HEK293T (cell line): ENCODE data around the gene PCBP3.

ENCODE experiments used
- CTCF ChIA-PET: fragments of 350-600 bp; formaldehyde crosslinking; extraction: SDS; loops from one replicate; lab custom pipeline; 2021; ENCODE audit warnings: antibody characterized with exemption, inconsistent platforms; lab: Yijun Ruan, JAX
- POLR2A ChIA-PET: fragments of 350-600 bp; formaldehyde crosslinking; extraction: SDS; loops from one replicate; lab custom pipeline; 2020; ENCODE audit warnings: antibody characterized with exemption, inconsistent platforms; lab: Yijun Ruan, JAX
- DNase-seq: peaks from one replicate; pipeline ENCODE4 v3.0.0; 2012; ENCODE audit warnings: mixed read lengths; ENCODE audit errors: extremely low spot score
- ARNT ChIP-seq: fragments of 450-650 bp; IDR thresholded peaks from 2 replicates; pipeline ENCODE4 v1.6.1; 2017; ENCODE audit warnings: mild to moderate bottlenecking
- BHLHE40 ChIP-seq: fragments of 450-650 bp; IDR thresholded peaks from 2 replicates; pipeline ENCODE4 v1.6.1; 2016; ENCODE audit warnings: mild to moderate bottlenecking, moderate library complexity, borderline replicate concordance
- CTBP1 ChIP-seq: fragments of 450-650 bp; IDR thresholded peaks from 2 replicates; pipeline ENCODE4 v1.6.1; 2016; ENCODE audit warnings: borderline replicate concordance
- ELF4 ChIP-seq: fragments of 450-650 bp; IDR thresholded peaks from 2 replicates; pipeline ENCODE4 v1.6.1; 2017; ENCODE audit warnings: antibody characterized with exemption
- FOXA1 ChIP-seq: fragments of 450-650 bp; IDR thresholded peaks from 2 replicates; pipeline ENCODE4 v1.6.1; 2016; ENCODE audit warnings: mild to moderate bottlenecking
- FOXK2 ChIP-seq: fragments of 450-650 bp; IDR thresholded peaks from 2 replicates; pipeline ENCODE4 v1.6.1; 2016; ENCODE audit warnings: mild to moderate bottlenecking
- FOXM1 ChIP-seq: fragments of 450-650 bp; IDR thresholded peaks from 2 replicates; pipeline ENCODE4 v1.6.1; 2017; ENCODE audit warnings: mild to moderate bottlenecking, borderline replicate concordance
- HDGF ChIP-seq: fragments of 450-650 bp; IDR thresholded peaks from 2 replicates; pipeline ENCODE4 v1.6.1; 2017; ENCODE audit warnings: antibody characterized with exemption, borderline replicate concordance
- L3MBTL2 ChIP-seq: fragments of 450-650 bp; conservative IDR thresholded peaks from 2 replicates; pipeline ENCODE4 v1.6.1; 2016; ENCODE audit warnings: mild to moderate bottlenecking
- LEF1 ChIP-seq: fragments of 450-650 bp; IDR thresholded peaks from 2 replicates; pipeline ENCODE4 v1.6.1; 2017; ENCODE audit warnings: mild to moderate bottlenecking, borderline replicate concordance
- NFRKB ChIP-seq: fragments of 450-650 bp; IDR thresholded peaks from 2 replicates; pipeline ENCODE4 v1.6.1; 2016; ENCODE audit warnings: mild to moderate bottlenecking, moderate library complexity
- SP1 ChIP-seq: fragments of 450-650 bp; IDR thresholded peaks from 2 replicates; pipeline ENCODE4 v1.6.1; 2017
- SUZ12 ChIP-seq: fragments of 450-650 bp; IDR thresholded peaks from 2 replicates; pipeline ENCODE4 v1.6.1; 2016; ENCODE audit warnings: mild to moderate bottlenecking
- TARDBP ChIP-seq: fragments of 450-650 bp; IDR thresholded peaks from 2 replicates; pipeline ENCODE4 v1.6.1; 2016
- ZNF384 ChIP-seq: fragments of 450-650 bp; IDR thresholded peaks from 2 replicates; pipeline ENCODE4 v1.6.1; 2016
- TF ChIP-seq, protein P1 (sequence below): fragments of 450-650 bp; IDR thresholded peaks from 2 replicates; pipeline ENCODE4 v1.6.1; 2016

The PCBP3 gene

GRCh38 chr21:45640001-45640887, 3.3 kb upstream of the PCBP3 start:
- TF ChIP-seq NFRKB, result no peak
- no peak for TF ChIP-seq LEF1
- no peak for TF ChIP-seq FOXA1
- no peak for TF ChIP-seq FOXM1
- TF ChIP-seq L3MBTL2, result no peak
- TF ChIP-seq HDGF, result no peak
- no peak for TF ChIP-seq TARDBP
- TF ChIP-seq BHLHE40, result no peak
- TF ChIP-seq SUZ12, result no peak
- TF ChIP-seq ELF4, result no peak
- TF ChIP-seq ZNF384, result no peak
- TF ChIP-seq FOXK2, result no peak
- TF ChIP-seq ARNT, result no peak
- no peak for TF ChIP-seq CTBP1
- TF ChIP-seq, protein P1, sequence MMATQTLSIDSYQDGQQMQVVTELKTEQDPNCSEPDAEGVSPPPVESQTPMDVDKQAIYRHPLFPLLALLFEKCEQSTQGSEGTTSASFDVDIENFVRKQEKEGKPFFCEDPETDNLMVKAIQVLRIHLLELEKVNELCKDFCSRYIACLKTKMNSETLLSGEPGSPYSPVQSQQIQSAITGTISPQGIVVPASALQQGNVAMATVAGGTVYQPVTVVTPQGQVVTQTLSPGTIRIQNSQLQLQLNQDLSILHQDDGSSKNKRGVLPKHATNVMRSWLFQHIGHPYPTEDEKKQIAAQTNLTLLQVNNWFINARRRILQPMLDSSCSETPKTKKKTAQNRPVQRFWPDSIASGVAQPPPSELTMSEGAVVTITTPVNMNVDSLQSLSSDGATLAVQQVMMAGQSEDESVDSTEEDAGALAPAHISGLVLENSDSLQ, result no peak
- no peak for TF ChIP-seq SP1
- POLR2A ChIA-PET, result no interaction called here
- no peak for DNase-seq
- CTCF ChIA-PET, result no interaction called here

GRCh38 chr21:45640888-45641479, 2.5 kb upstream of the PCBP3 start:
- POLR2A ChIA-PET, result no interaction called here
- TF ChIP-seq SP1 (no peak), NFRKB (no peak), TARDBP (no peak), SUZ12 (no peak), FOXK2 (no peak), ELF4 (no peak), L3MBTL2 (no peak)
- CTCF ChIA-PET, result no interaction called here
- DNase-seq, result no peak

GRCh38 chr21:45641480-45642035, 2.0 kb upstream of the PCBP3 start:
- CTCF ChIA-PET, result interaction anchor here (0.7 kb wide), 1 partner anchor 501 kb away, joined by 3 read pairs; no protein-coding TSS in a partner anchor
- POLR2A ChIA-PET, result no interaction called here
- TF ChIP-seq SUZ12 (no peak), NFRKB (no peak), FOXM1 (no peak), HDGF (no peak)
- no peak for DNase-seq

GRCh38 chr21:45642122-45642813, 1.3 kb upstream of the PCBP3 start:
- no peak for DNase-seq
- POLR2A ChIA-PET, result no interaction called here
- TF ChIP-seq NFRKB (no peak), SUZ12 (no peak), FOXK2 (no peak), LEF1 (no peak), FOXA1 (no peak), HDGF (no peak), BHLHE40 (no peak), FOXM1 (no peak), CTBP1 (no peak), TARDBP (no peak), L3MBTL2 (no peak), ELF4 (no peak), SP1 (no peak), ZNF384 (no peak), ARNT (no peak)
- TF ChIP-seq, protein P1, result no peak
- CTCF ChIA-PET, result interaction anchor here (0.7 kb wide), 1 partner anchor 502 kb away, joined by 3 read pairs; no protein-coding TSS in a partner anchor

DNA sequence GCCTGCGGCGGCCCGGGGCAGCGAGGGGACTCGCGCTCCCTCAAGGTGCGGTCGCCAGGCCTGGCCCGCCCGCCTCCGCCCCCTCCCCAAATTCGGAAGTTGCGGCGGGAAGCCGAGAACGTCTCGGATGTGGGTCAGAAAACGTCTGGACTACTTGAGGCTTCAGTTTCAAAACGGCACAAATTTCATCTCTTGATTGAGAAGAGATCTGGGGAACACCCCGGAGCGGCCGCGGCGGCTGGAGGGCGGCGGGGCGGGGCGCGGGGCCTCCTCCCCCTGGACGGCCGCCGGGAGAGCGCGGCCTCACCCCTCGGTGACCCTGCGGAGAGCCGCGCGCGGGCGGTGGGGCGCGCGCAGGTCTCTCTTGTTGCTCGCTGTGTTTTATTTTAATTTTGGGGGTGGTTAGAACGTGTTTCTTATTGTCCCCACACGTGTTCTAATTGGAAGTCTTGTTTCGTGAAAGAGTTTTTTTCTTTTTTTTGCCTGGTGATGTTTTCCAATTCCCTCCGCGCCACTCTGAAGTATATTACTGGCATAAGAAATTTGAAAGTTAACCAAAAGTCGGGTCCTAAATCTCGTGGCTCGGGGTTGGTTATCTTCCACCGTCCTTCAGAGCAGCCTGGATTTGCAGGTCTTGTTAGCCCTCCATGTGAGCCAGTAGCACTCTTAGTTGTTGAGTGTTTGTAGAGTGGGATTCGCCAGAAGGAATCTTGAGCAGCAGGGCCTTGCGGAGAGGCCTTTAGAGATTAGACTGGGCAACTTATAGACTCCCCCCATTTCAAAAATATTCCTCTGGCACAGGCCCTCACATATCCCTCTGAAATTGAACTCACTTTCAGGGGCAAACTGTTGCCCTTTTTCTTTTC, 749 bp downstream of the PCBP3 start:
- no peak for DNase-seq
- ChIA-PET CTCF (interaction anchor here (0.5 kb wide), 1 partner anchor 133 kb away, joined by 3 read pairs; no protein-coding TSS in a partner anchor), POLR2A (no interaction called here)
- TF ChIP-seq L3MBTL2 (no peak), CTBP1 (no peak), LEF1 (no peak), SP1 (no peak), NFRKB (no peak), ELF4 (no peak), ZNF384 (no peak), TARDBP (no peak), SUZ12 (no peak), FOXM1 (no peak)
